K562 (cell line): ENCODE results near the gene XPO6. TPM values are rescaled to one million over a fixed set of nuclear protein-coding genes. Genes with fewer than 3 reads are reported as not detected.

ENCODE experiments used
- ARID3B ChIP-seq: fragments of 250-450 bp; sonication (Bioruptor Pico); IDR thresholded peaks from 2 replicates; pipeline ENCODE4 v1.4.0; 2020; ENCODE audit warnings: borderline replicate concordance
- CHD1 ChIP-seq: fragments of 200-600 bp; sonication (generic); IDR thresholded peaks from one replicate; pipeline ENCODE4 v1.6.1; 2012; ENCODE audit warnings: mild to moderate bottlenecking, moderate library complexity, low read length, inconsistent platforms
- CSDE1 ChIP-seq, 2 experiments: fragments of 450-650 bp; IDR thresholded peaks; 2 replicates each; pipeline ENCODE4 v1.6.1; 2016; ENCODE audit warnings: mild to moderate bottlenecking in 1 of 2
- GTF2B ChIP-seq: IDR thresholded peaks from 2 replicates; pipeline ENCODE4 v1.6.1; 2011; ENCODE audit not compliant: insufficient read length; ENCODE audit errors: extremely low read depth
- HIVEP1 ChIP-seq: fragments of 250-450 bp; sonication (Bioruptor Pico); IDR thresholded peaks from 2 replicates; pipeline ENCODE4 v1.4.0; 2020; ENCODE audit warnings: mild to moderate bottlenecking
- IRF9 ChIP-seq: fragments of 450-650 bp; IDR thresholded peaks from 2 replicates; pipeline ENCODE4 v1.6.1; 2016; ENCODE audit warnings: missing biosample characterization, missing genetic modification characterization
- JUNB ChIP-seq: fragments of 450-650 bp; formaldehyde crosslinking; conservative IDR thresholded peaks from 2 replicates; pipeline ENCODE4 v1.4.0; 2020; ENCODE audit warnings: mild to moderate bottlenecking
- MCM2 ChIP-seq: fragments of 450-650 bp; IDR thresholded peaks from 2 replicates; pipeline ENCODE4 v1.6.1; 2017; ENCODE audit warnings: low read depth, mild to moderate bottlenecking
- MCM7 ChIP-seq, 2 experiments: fragments of 450-650 bp; IDR thresholded peaks; 2 replicates each; pipeline ENCODE4 v1.6.1; 2016 to 2018
- NEUROD1 ChIP-seq: fragments of 150-350 bp; IDR thresholded peaks from 2 replicates; pipeline ENCODE4 v1.6.1; 2014; ENCODE audit warnings: borderline replicate concordance, low read length, low read depth; ENCODE audit not compliant: partially characterized antibody
- NFIX ChIP-seq: fragments of 250-450 bp; sonication (Bioruptor Pico); IDR thresholded peaks from 2 replicates; pipeline ENCODE4 v1.4.0; 2020; ENCODE audit warnings: low read depth, mild to moderate bottlenecking, moderate library complexity
- PRMT5 ChIP-seq: sonication (generic); formaldehyde crosslinking; IDR thresholded peaks from 2 replicates; pipeline ENCODE4 v1.5.0; 2020; ENCODE audit warnings: missing genetic modification reagents
- RFX1 ChIP-seq: fragments of 450-650 bp; IDR thresholded peaks from 2 replicates; pipeline ENCODE4 v1.6.1; 2016; ENCODE audit warnings: mild to moderate bottlenecking, moderate library complexity
- SMAD3 ChIP-seq: fragments of 450-650 bp; formaldehyde crosslinking; conservative IDR thresholded peaks from 2 replicates; pipeline ENCODE4 v1.4.0; 2020; ENCODE audit warnings: mild to moderate bottlenecking
- SREBF1 ChIP-seq: fragments of 150-350 bp; IDR thresholded peaks from 2 replicates; pipeline ENCODE4 v1.6.1; 2014; ENCODE audit warnings: antibody characterized with exemption, low read depth, low read length, borderline replicate concordance
- TAL1 ChIP-seq: fragments of 450-650 bp; IDR thresholded peaks from 2 replicates; pipeline ENCODE4 v1.6.1; 2016; ENCODE audit warnings: mild to moderate bottlenecking
- VEZF1 ChIP-seq: fragments of 200-800 bp; sonication (Bioruptor generic); IDR thresholded peaks from 2 replicates; pipeline ENCODE4 v1.6.1; 2017; ENCODE audit warnings: missing genetic modification characterization, missing compliant biosample characterization
- ZEB2 ChIP-seq: fragments of 450-650 bp; IDR thresholded peaks from 2 replicates; pipeline ENCODE4 v1.6.1; 2016
- ZMIZ1 ChIP-seq, 2 experiments: fragments of 150-350 bp in 1 of 2; IDR thresholded peaks; 2 replicates each; pipeline ENCODE4 v1.6.1; 2012 to 2016; ENCODE audit warnings: low read depth in 2 of 2, low read length in 2 of 2, mild to moderate bottlenecking in 1 of 2, moderate library complexity in 1 of 2
- ZNF24 ChIP-seq: fragments of 450-650 bp; IDR thresholded peaks from 2 replicates; pipeline ENCODE4 v1.6.1; 2016
- ZNF785 ChIP-seq: fragments of 250-450 bp; sonication (Bioruptor Pico); IDR thresholded peaks from 2 replicates; pipeline ENCODE4 v1.4.0; 2020; ENCODE audit warnings: mild to moderate bottlenecking
- polyA plus RNA-seq, 8 experiments: library from polyadenylated mRNA; depleted of rRNA in 4 of 8; stranded (reverse) in 5 of 8; unstranded in 3 of 8; fragments of >200 nt; fragmentation: Nextera tagmentation in 2 of 8; fragmentation: Illumina TruSeq in 1 of 8; extraction: Ambion mirVana in 2 of 8; extraction: Trizol in 1 of 8; gene quantifications; 2 replicates each; pipeline versions ENCODE4 v1.2.1 to v1.2.3, GENCODE V29; 2011 to 2014; ENCODE audit warnings: inconsistent platforms in 1 of 8, missing spikeins in 1 of 8
- total RNA-seq, 7 experiments: library from RNA; depleted of rRNA in 6 of 7; stranded (reverse); fragments of >200 nt in 6 of 7; fragmentation: Illumina TruSeq in 2 of 7; extraction: Trizol in 2 of 7; gene quantifications; 2 replicates each; pipeline versions ENCODE4 v1.2.1 to v1.2.3, GENCODE V29; 2011 to 2021; ENCODE audit warnings: low replicate concordance in 1 of 7

Gene XPO6
- total and polyA plus RNA-seq, 9 of the 15 experiments (the other 6 are each of a cell fraction or from before 2014, with no cell fraction given): 11.2 to 196 (median 119) TPM

GRCh38 chr16:28211758-28212531, at the start of gene XPO6 (continued):
- TF ChIP-seq ARID3B (no peak), IRF9 (tag) (no peak), CSDE1 (IDR thresholded peaks at IDR 0.05) (peak in 1 of 2 experiments; percentile 95; a peak in 2 of 4 replicates), ZNF24 (no peak), JUNB (CRISPR knock-in tag) (no peak), ZMIZ1 (IDR thresholded peaks at IDR 0.05; ENCODE audit: low read depth in 2 of 2, low read length in 2 of 2) (0 out of 4 replicates have a peak, but pooled peaks of 1 of the 2 experiments have one; percentile 15), ZNF785 (no peak), PRMT5 (no peak), NFIX (CRISPR knock-in tag) (no peak), SMAD3 (CRISPR knock-in tag) (0 out of 2 replicates have a peak, but pooled peaks have one; percentile 32), ZEB2 (no peak), CHD1 (no peak), TAL1 (no peak), GTF2B (no peak), HIVEP1 (CRISPR knock-in tag) (no peak), MCM7 (IDR thresholded peaks at IDR 0.05) (no peak), VEZF1 (CRISPR knock-in tag) (peak; percentile 100), MCM2 (no peak), RFX1 (no peak), SREBF1 (no peak), NEUROD1 (no peak)
